A673 (cell line): ENCODE measurements around the gene IQGAP2. TPM values are rescaled to one million over a fixed set of nuclear protein-coding genes. Genes with fewer than 3 reads are reported as not detected.

Source experiments
- BruUV-seq: library from RNA; stranded (reverse); fragments of 400-500 nt; replicated peaks from 2 replicates; lab custom pipeline; 2021; lab: Mats Ljungman, UMichigan
- CTCF ChIA-PET: fragments of 300-600 bp; sonication (Branson Sonifier 250); formaldehyde crosslinking; loops from one replicate; lab custom pipeline; 2022; ENCODE audit warnings: antibody characterized with exemption; lab: Charles Lee
- POLR2A ChIA-PET: fragments of 300-600 bp; sonication (Branson Sonifier 250); formaldehyde crosslinking; loops from one replicate; lab custom pipeline; 2022; ENCODE audit warnings: antibody characterized with exemption; ENCODE audit not compliant: low non-redundant PET; lab: Charles Lee
- DNase-seq: peaks from one replicate; pipeline ENCODE4 v3.0.0-alpha.2; 2015; ENCODE audit warnings: low spot score
- H3K27ac ChIP-seq: fragments of 200-600 bp; sonication (generic); 2 replicates; pipeline ENCODE4 v1.5.1; 2016; ENCODE audit warnings: mixed run types, low read depth, mild to moderate bottlenecking, mixed read lengths, antibody characterized with exemption, low read length; ENCODE audit not compliant: poor library complexity, severe bottlenecking
- H3K27me3 ChIP-seq: fragments of 200-600 bp; sonication (generic); replicated peaks from 2 replicates; pipeline ENCODE4 v1.6.1; 2017; ENCODE audit warnings: mixed run types, low read depth, mild to moderate bottlenecking, mixed read lengths, antibody characterized with exemption, low read length; ENCODE audit not compliant: insufficient read depth, poor library complexity
- H3K36me3 ChIP-seq: fragments of 200-600 bp; sonication (generic); 2 replicates; pipeline ENCODE4 v1.6.1; 2016; ENCODE audit warnings: mixed run types, mild to moderate bottlenecking, mixed read lengths, antibody characterized with exemption, low read length; ENCODE audit not compliant: insufficient read depth, poor library complexity, severe bottlenecking
- H3K4me1 ChIP-seq: fragments of 200-600 bp; sonication (generic); 2 replicates; pipeline ENCODE4 v1.6.1; 2017; ENCODE audit warnings: mixed run types, mild to moderate bottlenecking, mixed read lengths, antibody characterized with exemption, low read length; ENCODE audit not compliant: insufficient read depth, poor library complexity, severe bottlenecking
- H3K4me3 ChIP-seq: fragments of 200-600 bp; sonication (generic); 2 replicates; pipeline ENCODE4 v1.5.1; 2016; ENCODE audit warnings: low read depth, mixed run types, mild to moderate bottlenecking, mixed read lengths, low read length; ENCODE audit not compliant: poor library complexity, severe bottlenecking
- H3K9me3 ChIP-seq: fragments of 200-600 bp; sonication (generic); 2 replicates; pipeline ENCODE4 v1.6.1; 2016; ENCODE audit warnings: mixed run types, low read depth, mild to moderate bottlenecking, mixed read lengths, antibody characterized with exemption, low read length; ENCODE audit not compliant: poor library complexity, severe bottlenecking
- CTCF ChIP-seq: fragments of 300-800, 200-600 bp; sonication (generic); conservative IDR thresholded peaks from 2 replicates; pipeline ENCODE4 v1.5.1; 2017; ENCODE audit warnings: low read depth, mild to moderate bottlenecking, antibody characterized with exemption, low read length, moderate library complexity, mixed read lengths
- EZH2 ChIP-seq: fragments of 200-600 bp; sonication (generic); IDR thresholded peaks from 2 replicates; pipeline ENCODE4 v1.6.1; 2017; ENCODE audit warnings: borderline replicate concordance, low read depth, mild to moderate bottlenecking, mixed read lengths, antibody characterized with exemption, low read length; ENCODE audit not compliant: poor library complexity, severe bottlenecking
- intact Hi-C: fragments of 100-400 bp; cut with micrococcal nuclease; formaldehyde crosslinking; loops from one replicate; pipeline ENCODE4 v1.10.0; 2022; ENCODE audit not compliant: unreplicated experiment
- total RNA-seq: library from RNA; stranded (reverse); gene quantifications from 2 replicates; pipeline ENCODE4 v1.2.3, GENCODE V29; 2021

IQGAP2 gene
- total RNA-seq, 1 experiment from 2014 or later: 26.8 TPM

GRCh38 chr5:76696251-76696650 lies 293.2 kb downstream of the IQGAP2 start:
- no peak for DNase-seq
- Histone ChIP-seq H3K9me3 (peaks cover 5% of the 10 kb centered on the region), H3K36me3 (peaks cover 6% of the 10 kb centered on the region), H3K4me3 (no peak overlapping the region), H3K4me1 (peaks cover 43% of the 10 kb centered on the region), H3K27me3 (no peaks in the 10 kb centered on the region), H3K27ac (no peak overlapping the region)
- CTCF ChIA-PET: no interaction called here
- TF ChIP-seq CTCF (no peak), EZH2 (no peak)
- POLR2A ChIA-PET: no interaction called here
- intact Hi-C loops: no loop called here
- BruUV-seq: no TSS peak

DNA sequence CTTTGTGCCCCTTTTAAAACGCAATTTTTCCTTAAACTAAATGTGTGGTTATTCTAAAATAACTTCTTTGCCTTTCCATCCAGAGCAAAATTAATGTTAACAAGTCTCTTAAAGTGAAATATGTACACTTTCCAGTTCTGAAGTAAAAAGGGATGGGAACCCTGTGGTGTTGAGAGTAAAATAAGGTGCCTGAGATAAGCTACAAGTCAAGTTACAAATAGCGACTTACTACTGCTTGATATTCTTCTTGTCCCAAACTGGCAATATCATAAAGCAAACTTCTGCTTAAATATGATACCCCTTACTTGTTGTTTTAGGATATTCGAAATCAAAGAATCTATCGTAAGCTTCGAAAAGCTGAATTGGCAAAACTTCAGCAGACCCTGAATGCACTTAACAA lies 294.6 kb downstream of the IQGAP2 start:
- H3K27ac ChIP-seq: no peak overlapping the region
- intact Hi-C loops: no loop called here
- no peaks in the 10 kb centered on the region for H3K27me3 ChIP-seq
- no peak overlapping the region for H3K4me3 ChIP-seq
- no peak for DNase-seq
- BruUV-seq: no TSS peak
- peaks cover 29% of the 10 kb centered on the region for H3K4me1 ChIP-seq
- peaks cover 6% of the 10 kb centered on the region for H3K36me3 ChIP-seq
- H3K9me3 ChIP-seq: peaks cover 5% of the 10 kb centered on the region
- TF ChIP-seq EZH2 (no peak), CTCF (no peak)
- CTCF ChIA-PET: no interaction called here
- POLR2A ChIA-PET: no interaction called here

DNA sequence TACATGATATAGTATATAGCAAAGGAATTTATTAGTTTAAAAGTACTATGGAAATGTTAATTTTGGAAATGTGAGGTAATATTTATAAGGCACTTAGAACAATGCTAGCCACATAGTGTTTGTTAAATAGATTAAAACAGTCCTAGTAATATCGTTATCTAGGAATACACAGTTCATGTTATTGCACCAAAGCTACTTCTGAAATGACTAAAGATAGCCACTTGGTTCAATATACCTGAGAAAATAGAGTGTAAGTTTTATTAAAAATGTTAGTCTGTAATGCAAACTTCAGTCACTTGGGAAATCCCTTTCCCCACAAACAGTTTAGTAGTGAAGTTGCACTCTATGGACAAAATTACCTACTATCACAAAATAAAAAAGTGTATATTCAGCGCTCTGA lies 297.5 kb downstream of the IQGAP2 start:
- Histone ChIP-seq H3K4me1 (peaks cover 33% of the 10 kb centered on the region), H3K36me3 (peaks cover 6% of the 10 kb centered on the region), H3K27ac (no peak overlapping the region), H3K4me3 (no peak overlapping the region), H3K9me3 (peaks cover 5% of the 10 kb centered on the region), H3K27me3 (no peaks in the 10 kb centered on the region)
- BruUV-seq: no TSS peak
- DNase-seq: no peak
- intact Hi-C loops: no loop called here
- POLR2A ChIA-PET: no interaction called here
- CTCF ChIA-PET: no interaction called here
- TF ChIP-seq EZH2 (no peak), CTCF (no peak)
